Measurements from ENCODE around the gene HFE. TPM values are rescaled to one million over a fixed set of nuclear protein-coding genes. Genes with fewer than 3 reads are reported as not detected.

The HFE gene
- total RNA-seq, 4 donors from 2014 or later: 5.3 to 10.7 (median 8.8) TPM

DNA sequence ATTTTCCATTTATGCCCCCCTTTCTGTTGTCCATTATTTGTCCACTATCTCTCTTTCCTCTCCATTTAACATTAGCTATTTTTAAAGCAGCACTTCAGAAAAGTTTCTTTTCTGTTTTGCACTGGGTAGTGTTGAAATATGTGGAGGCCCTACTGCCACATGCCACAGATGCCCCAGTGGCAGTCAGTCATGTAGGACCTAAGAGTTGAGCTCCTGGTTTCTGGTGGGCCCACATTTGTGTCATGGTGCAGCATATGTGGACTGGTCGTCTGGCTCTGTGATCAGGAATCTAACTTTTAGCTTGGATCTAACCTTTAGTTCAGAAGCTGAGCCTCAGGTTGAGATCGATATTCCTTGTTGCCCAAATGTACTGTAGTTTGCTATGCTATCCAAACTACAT is 54.8 kb downstream of the HFE start:
- DNase-seq (ENCODE audit: low spot score): no peak
- ATAC-seq (ENCODE audit: low FRiP score): no peak
- TF ChIP-seq, protein P1, sequence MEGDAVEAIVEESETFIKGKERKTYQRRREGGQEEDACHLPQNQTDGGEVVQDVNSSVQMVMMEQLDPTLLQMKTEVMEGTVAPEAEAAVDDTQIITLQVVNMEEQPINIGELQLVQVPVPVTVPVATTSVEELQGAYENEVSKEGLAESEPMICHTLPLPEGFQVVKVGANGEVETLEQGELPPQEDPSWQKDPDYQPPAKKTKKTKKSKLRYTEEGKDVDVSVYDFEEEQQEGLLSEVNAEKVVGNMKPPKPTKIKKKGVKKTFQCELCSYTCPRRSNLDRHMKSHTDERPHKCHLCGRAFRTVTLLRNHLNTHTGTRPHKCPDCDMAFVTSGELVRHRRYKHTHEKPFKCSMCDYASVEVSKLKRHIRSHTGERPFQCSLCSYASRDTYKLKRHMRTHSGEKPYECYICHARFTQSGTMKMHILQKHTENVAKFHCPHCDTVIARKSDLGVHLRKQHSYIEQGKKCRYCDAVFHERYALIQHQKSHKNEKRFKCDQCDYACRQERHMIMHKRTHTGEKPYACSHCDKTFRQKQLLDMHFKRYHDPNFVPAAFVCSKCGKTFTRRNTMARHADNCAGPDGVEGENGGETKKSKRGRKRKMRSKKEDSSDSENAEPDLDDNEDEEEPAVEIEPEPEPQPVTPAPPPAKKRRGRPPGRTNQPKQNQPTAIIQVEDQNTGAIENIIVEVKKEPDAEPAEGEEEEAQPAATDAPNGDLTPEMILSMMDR (IDR thresholded peaks at IDR 0.05): no peak

Other genes starting within 250 kb of the HFE start
- not detected for gene SLC17A3, start 213.2 kb upstream of the HFE start, total RNA-seq
- not detected for gene SLC17A2, start 156.7 kb upstream of the HFE start, total RNA-seq
- gene TRIM38, start 124.6 kb upstream of the HFE start, total RNA-seq: 10 to 100 TPM in 3 of 4 donors, 1 to 10 TPM in 1; 7.8 to 21.6 (median 11.7) TPM

All from omental fat pad (tissue), 4 donors.